Liver (tissue), 9 donors: ENCODE results near the gene YPEL3. TPM values are rescaled to one million over a fixed set of nuclear protein-coding genes. Genes with fewer than 3 reads are reported as not detected.

Source experiments
- DNase-seq: peaks from one replicate; pipeline ENCODE4 v3.0.0-alpha.2; 2017; ENCODE audit warnings: low spot score
- H3K27ac ChIP-seq, 2 donors: one replicate each; pipeline ENCODE4 v1.7.0; 2013; ENCODE audit warnings: inconsistent platforms in 2 of 2, low read length in 2 of 2, control low read depth in 1 of 2, low read depth in 1 of 2, mild to moderate bottlenecking in 1 of 2
- H3K27me3 ChIP-seq, 4 donors: one replicate each; pipeline versions ENCODE4 v1.6.1 to v1.7.0; 2013; ENCODE audit warnings: low read length in 3 of 4, inconsistent platforms in 1 of 4, mild to moderate bottlenecking in 1 of 4, moderate library complexity in 1 of 4; ENCODE audit not compliant: control insufficient read depth in 4 of 4, insufficient read depth in 4 of 4
- H3K36me3 ChIP-seq, 4 donors: one replicate each; pipeline versions ENCODE4 v1.6.1 to v1.7.0; 2013; ENCODE audit warnings: low read length in 3 of 4, mild to moderate bottlenecking in 3 of 4, low read depth in 1 of 4, moderate library complexity in 1 of 4; ENCODE audit not compliant: control insufficient read depth in 4 of 4, insufficient read depth in 3 of 4
- H3K4me1 ChIP-seq, 4 donors: one replicate each; pipeline versions ENCODE4 v1.6.1 to v1.7.0; 2013; ENCODE audit warnings: low read length in 3 of 4, mild to moderate bottlenecking in 3 of 4, moderate library complexity in 1 of 4; ENCODE audit not compliant: control insufficient read depth in 4 of 4, insufficient read depth in 4 of 4
- H3K4me3 ChIP-seq, 3 donors: one replicate each; pipeline versions ENCODE4 v1.6.1 to v1.7.0; 2013; ENCODE audit warnings: low read length in 3 of 3, control low read depth in 1 of 3, low read depth in 1 of 3, mild to moderate bottlenecking in 1 of 3
- H3K9ac ChIP-seq, 2 donors: one replicate each; pipeline ENCODE4 v1.7.0; 2013; ENCODE audit warnings: low read length in 2 of 2, mild to moderate bottlenecking in 2 of 2, moderate library complexity in 2 of 2, control low read depth in 1 of 2, low read depth in 1 of 2
- H3K9me3 ChIP-seq, 4 donors: one replicate each; pipeline versions ENCODE4 v1.6.1 to v1.7.0; 2013; ENCODE audit warnings: low read length in 3 of 4; ENCODE audit not compliant: control insufficient read depth in 4 of 4
- EGR1 ChIP-seq, 2 donors: IDR thresholded peaks; 2 replicates each; pipeline ENCODE4 v1.6.1; 2016 to 2018; ENCODE audit warnings: antibody characterized with exemption in 2 of 2, low read depth in 2 of 2
- FOXA1 ChIP-seq: IDR thresholded peaks from 2 replicates; pipeline ENCODE4 v1.6.1; 2016; ENCODE audit warnings: antibody characterized with exemption
- FOXA2 ChIP-seq: IDR thresholded peaks from 2 replicates; pipeline ENCODE4 v1.6.1; 2016; ENCODE audit warnings: antibody characterized with exemption
- GABPA ChIP-seq, 2 donors: IDR thresholded peaks in 1 of 2; conservative IDR thresholded peaks in 1 of 2; 2 replicates each; pipeline ENCODE4 v1.6.1; 2016; ENCODE audit warnings: antibody characterized with exemption in 2 of 2, mild to moderate bottlenecking in 1 of 2, moderate library complexity in 1 of 2
- HNF4A ChIP-seq, 2 donors: conservative IDR thresholded peaks; 2 replicates each; pipeline ENCODE4 v1.6.1; 2016; ENCODE audit warnings: antibody characterized with exemption in 2 of 2, mild to moderate bottlenecking in 2 of 2
- HNF4G ChIP-seq: IDR thresholded peaks from 2 replicates; pipeline ENCODE4 v1.6.1; 2016; ENCODE audit warnings: antibody characterized with exemption
- JUND ChIP-seq, 2 donors: IDR thresholded peaks; 2 replicates each; pipeline ENCODE4 v1.6.1; 2016; ENCODE audit warnings: antibody characterized with exemption in 2 of 2
- MAX ChIP-seq: IDR thresholded peaks from 2 replicates; pipeline ENCODE4 v1.6.1; 2016; ENCODE audit warnings: antibody characterized with exemption
- NR2F2 ChIP-seq: IDR thresholded peaks from 2 replicates; pipeline ENCODE4 v1.6.1; 2016; ENCODE audit warnings: antibody characterized with exemption
- RAD21 ChIP-seq, 2 donors: IDR thresholded peaks; 2 replicates each; pipeline ENCODE4 v1.6.1; 2016; ENCODE audit warnings: antibody characterized with exemption in 2 of 2, mild to moderate bottlenecking in 2 of 2
- RXRA ChIP-seq, 2 donors: IDR thresholded peaks; 2 replicates each; pipeline ENCODE4 v1.6.1; 2017 to 2018; ENCODE audit warnings: antibody characterized with exemption in 2 of 2, mild to moderate bottlenecking in 1 of 2
- SP1 ChIP-seq: IDR thresholded peaks from 2 replicates; pipeline ENCODE4 v1.6.1; 2018; ENCODE audit warnings: antibody characterized with exemption, mild to moderate bottlenecking
- TAF1 ChIP-seq: conservative IDR thresholded peaks from 2 replicates; pipeline ENCODE4 v1.6.1; 2016; ENCODE audit warnings: antibody characterized with exemption, mild to moderate bottlenecking
- YY1 ChIP-seq: IDR thresholded peaks from 2 replicates; pipeline ENCODE4 v1.6.1; 2016; ENCODE audit warnings: antibody characterized with exemption, mild to moderate bottlenecking
- WGBS: extraction: QIAGEN DNeasy Blood & Tissue Kit; methylation state at CpG from one replicate; pipeline ENCODE4 v1.1.7; 2013; 5-methylcytosine and 5-hydroxymethylcytosine counted together
- polyA plus RNA-seq, 2 donors: library from polyadenylated mRNA; stranded (reverse) in 1 of 2; unstranded in 1 of 2; fragments of 200-250 nt in 1 of 2; fragments of >200 nt in 1 of 2; fragmentation: Nextera tagmentation in 1 of 2; extraction: Ambion mirVana in 1 of 2; gene quantifications; one replicate each; pipeline versions ENCODE4 v1.2.1 to v1.2.3, GENCODE V29; 2013 to 2015
- total RNA-seq, 2 donors: library from RNA; depleted of rRNA; stranded (reverse); fragments of >200 nt; gene quantifications; one replicate each; pipeline ENCODE4 v1.2.3, GENCODE V29; 2014
- TF ChIP-seq, protein P1 (sequence below): fragments of 150-350 bp; IDR thresholded peaks from 2 replicates; pipeline ENCODE4 v1.5.1; 2017; ENCODE audit warnings: improper control_type of control experiment, low read depth, low read length; ENCODE audit not compliant: missing input control
- TF ChIP-seq, protein P2 (sequence below): IDR thresholded peaks from 2 replicates; pipeline ENCODE4 v1.6.1; 2016; ENCODE audit warnings: antibody characterized with exemption
- TF ChIP-seq, protein P3 (sequence below): IDR thresholded peaks from 2 replicates; pipeline ENCODE4 v1.6.1; 2016; ENCODE audit warnings: antibody characterized with exemption
- TF ChIP-seq, protein P4 (sequence below): IDR thresholded peaks from 2 replicates; pipeline ENCODE4 v1.6.1; 2016; ENCODE audit warnings: antibody characterized with exemption, mild to moderate bottlenecking
- donor health status: healthy.
- donor health status: healthy.
- donor health status: healthy.
- donor health status: healthy.
- donor health status: healthy.

The YPEL3 gene
- total and polyA plus RNA-seq, 4 donors, result 10.5 to 42.7 (median 24.5) TPM

DNA sequence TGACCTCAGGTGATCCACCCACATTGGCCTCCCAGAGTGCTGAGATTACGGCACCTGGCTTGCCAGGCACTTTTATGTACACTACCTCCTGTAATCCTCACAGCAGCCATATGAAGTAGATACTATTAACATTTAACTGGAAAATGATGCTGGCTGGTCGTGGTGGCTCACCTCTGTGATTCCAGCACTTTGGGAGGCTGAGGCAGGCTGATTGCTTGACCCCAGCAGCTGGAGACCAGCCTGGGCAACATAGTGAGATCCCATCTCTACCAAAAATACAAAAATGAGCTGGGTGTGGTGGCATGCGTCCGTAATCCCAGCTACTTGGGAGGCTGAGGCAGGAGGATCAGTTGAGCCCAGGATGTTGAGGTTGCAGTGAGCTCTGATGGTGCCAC is 29.0 kb upstream of the YPEL3 start:
- Histone ChIP-seq H3K4me3 (no peak overlapping the region), H3K36me3 (no peaks in the 10 kb centered on the region), H3K27ac (no peak overlapping the region), H3K9ac (no peak overlapping the region), H3K9me3 (no peaks in the 10 kb centered on the region), H3K4me1 (peaks cover 4 to 13% (median 8%) of the 10 kb centered on the region in 4 donors), H3K27me3 (no peaks in the 10 kb centered on the region)
- TF ChIP-seq RXRA (IDR thresholded peaks at IDR 0.05) (no peak), FOXA1 (no peak), NR2F2 (no peak), GABPA (IDR thresholded peaks at IDR 0.05 in 1 of 2, conservative IDR thresholded peaks at IDR 0.05 in 1 of 2) (no peak), YY1 (no peak), RAD21 (IDR thresholded peaks at IDR 0.05) (no peak), FOXA2 (no peak), EGR1 (IDR thresholded peaks at IDR 0.05; ENCODE audit: low read depth in 2 of 2) (no peak), TAF1 (no peak), JUND (IDR thresholded peaks at IDR 0.05) (no peak), HNF4A (conservative IDR thresholded peaks at IDR 0.05) (no peak), SP1 (no peak), MAX (no peak), HNF4G (no peak)
- TF ChIP-seq, protein P1, sequence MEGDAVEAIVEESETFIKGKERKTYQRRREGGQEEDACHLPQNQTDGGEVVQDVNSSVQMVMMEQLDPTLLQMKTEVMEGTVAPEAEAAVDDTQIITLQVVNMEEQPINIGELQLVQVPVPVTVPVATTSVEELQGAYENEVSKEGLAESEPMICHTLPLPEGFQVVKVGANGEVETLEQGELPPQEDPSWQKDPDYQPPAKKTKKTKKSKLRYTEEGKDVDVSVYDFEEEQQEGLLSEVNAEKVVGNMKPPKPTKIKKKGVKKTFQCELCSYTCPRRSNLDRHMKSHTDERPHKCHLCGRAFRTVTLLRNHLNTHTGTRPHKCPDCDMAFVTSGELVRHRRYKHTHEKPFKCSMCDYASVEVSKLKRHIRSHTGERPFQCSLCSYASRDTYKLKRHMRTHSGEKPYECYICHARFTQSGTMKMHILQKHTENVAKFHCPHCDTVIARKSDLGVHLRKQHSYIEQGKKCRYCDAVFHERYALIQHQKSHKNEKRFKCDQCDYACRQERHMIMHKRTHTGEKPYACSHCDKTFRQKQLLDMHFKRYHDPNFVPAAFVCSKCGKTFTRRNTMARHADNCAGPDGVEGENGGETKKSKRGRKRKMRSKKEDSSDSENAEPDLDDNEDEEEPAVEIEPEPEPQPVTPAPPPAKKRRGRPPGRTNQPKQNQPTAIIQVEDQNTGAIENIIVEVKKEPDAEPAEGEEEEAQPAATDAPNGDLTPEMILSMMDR, result no peak
- TF ChIP-seq, protein P2, sequence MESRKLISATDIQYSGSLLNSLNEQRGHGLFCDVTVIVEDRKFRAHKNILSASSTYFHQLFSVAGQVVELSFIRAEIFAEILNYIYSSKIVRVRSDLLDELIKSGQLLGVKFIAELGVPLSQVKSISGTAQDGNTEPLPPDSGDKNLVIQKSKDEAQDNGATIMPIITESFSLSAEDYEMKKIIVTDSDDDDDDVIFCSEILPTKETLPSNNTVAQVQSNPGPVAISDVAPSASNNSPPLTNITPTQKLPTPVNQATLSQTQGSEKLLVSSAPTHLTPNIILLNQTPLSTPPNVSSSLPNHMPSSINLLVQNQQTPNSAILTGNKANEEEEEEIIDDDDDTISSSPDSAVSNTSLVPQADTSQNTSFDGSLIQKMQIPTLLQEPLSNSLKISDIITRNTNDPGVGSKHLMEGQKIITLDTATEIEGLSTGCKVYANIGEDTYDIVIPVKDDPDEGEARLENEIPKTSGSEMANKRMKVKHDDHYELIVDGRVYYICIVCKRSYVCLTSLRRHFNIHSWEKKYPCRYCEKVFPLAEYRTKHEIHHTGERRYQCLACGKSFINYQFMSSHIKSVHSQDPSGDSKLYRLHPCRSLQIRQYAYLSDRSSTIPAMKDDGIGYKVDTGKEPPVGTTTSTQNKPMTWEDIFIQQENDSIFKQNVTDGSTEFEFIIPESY, result no peak
- TF ChIP-seq, protein P3, sequence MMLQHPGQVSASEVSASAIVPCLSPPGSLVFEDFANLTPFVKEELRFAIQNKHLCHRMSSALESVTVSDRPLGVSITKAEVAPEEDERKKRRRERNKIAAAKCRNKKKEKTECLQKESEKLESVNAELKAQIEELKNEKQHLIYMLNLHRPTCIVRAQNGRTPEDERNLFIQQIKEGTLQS, result no peak
- TF ChIP-seq, protein P4, sequence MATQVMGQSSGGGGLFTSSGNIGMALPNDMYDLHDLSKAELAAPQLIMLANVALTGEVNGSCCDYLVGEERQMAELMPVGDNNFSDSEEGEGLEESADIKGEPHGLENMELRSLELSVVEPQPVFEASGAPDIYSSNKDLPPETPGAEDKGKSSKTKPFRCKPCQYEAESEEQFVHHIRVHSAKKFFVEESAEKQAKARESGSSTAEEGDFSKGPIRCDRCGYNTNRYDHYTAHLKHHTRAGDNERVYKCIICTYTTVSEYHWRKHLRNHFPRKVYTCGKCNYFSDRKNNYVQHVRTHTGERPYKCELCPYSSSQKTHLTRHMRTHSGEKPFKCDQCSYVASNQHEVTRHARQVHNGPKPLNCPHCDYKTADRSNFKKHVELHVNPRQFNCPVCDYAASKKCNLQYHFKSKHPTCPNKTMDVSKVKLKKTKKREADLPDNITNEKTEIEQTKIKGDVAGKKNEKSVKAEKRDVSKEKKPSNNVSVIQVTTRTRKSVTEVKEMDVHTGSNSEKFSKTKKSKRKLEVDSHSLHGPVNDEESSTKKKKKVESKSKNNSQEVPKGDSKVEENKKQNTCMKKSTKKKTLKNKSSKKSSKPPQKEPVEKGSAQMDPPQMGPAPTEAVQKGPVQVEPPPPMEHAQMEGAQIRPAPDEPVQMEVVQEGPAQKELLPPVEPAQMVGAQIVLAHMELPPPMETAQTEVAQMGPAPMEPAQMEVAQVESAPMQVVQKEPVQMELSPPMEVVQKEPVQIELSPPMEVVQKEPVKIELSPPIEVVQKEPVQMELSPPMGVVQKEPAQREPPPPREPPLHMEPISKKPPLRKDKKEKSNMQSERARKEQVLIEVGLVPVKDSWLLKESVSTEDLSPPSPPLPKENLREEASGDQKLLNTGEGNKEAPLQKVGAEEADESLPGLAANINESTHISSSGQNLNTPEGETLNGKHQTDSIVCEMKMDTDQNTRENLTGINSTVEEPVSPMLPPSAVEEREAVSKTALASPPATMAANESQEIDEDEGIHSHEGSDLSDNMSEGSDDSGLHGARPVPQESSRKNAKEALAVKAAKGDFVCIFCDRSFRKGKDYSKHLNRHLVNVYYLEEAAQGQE, result no peak
- no peak for DNase-seq
- 94% methylated on average over 4 of the region's 4 CpGs for WGBS
